ENCODE results near the gene PIK3R2. TPM values are rescaled to one million over a fixed set of nuclear protein-coding genes. Genes with fewer than 3 reads are reported as not detected.

Gene PIK3R2
- total RNA-seq, 1 donor from 2014 or later: 24.8 TPM

GRCh38 chr19:18190278-18190677 is 37.3 kb downstream of the PIK3R2 start:
- intact Hi-C loops (cut with DNase I): no loop called here
- Histone ChIP-seq H3K4me1 (peaks cover 25% of the 10 kb centered on the region), H3K27ac (no peak overlapping the region), H3K36me3 (no peaks in the 10 kb centered on the region), H3K4me3 (no peak overlapping the region), H3K27me3 (no peaks in the 10 kb centered on the region), H3K9me3 (no peaks in the 10 kb centered on the region)
- TF ChIP-seq POLR2A (IDR thresholded peaks at IDR 0.05): no peak
- TF ChIP-seq POLR2AphosphoS5 (IDR thresholded peaks at IDR 0.05; ENCODE audit: insufficient read depth in 1 of 2, low read depth in 1 of 2): no peak
- no peak for TF ChIP-seq CTCF (IDR thresholded peaks at IDR 0.05)
- no peak for DNase-seq (ENCODE audit: extremely low spot score in 2 of 2)

- Histone ChIP-seq H3K36me3 (peaks cover 0 to 6% of the 10 kb centered on the region in 2 donors), H3K27ac (peak overlapping the region; percentile 98), H3K9me3 (no peaks in the 10 kb centered on the region), H3K4me1 (peaks cover 25% of the 10 kb centered on the region), H3K27me3 (no peaks in the 10 kb centered on the region), H3K4me3 (peak overlapping the region; percentile 59 to 96)
- no peak for DNase-seq (ENCODE audit: extremely low spot score in 2 of 2)
- TF ChIP-seq POLR2AphosphoS5 (IDR thresholded peaks at IDR 0.05; ENCODE audit: insufficient read depth in 1 of 2, low read depth in 1 of 2) (no peak), CTCF (IDR thresholded peaks at IDR 0.05) (peak in 1 of 3 experiments; percentile 31)
- intact Hi-C loops (cut with DNase I): no loop called here
Measured at GRCh38 chr19:18191640-18192062, 38.7 kb downstream of the PIK3R2 start.

GRCh38 chr19:18192673-18193387 is 39.9 kb downstream of the PIK3R2 start, which contains the start of gene MPV17L2:
Gene MPV17L2 (plus strand): TSS chr19:18193218. CDS start chr19:18193282, 64 bp downstream.
- Histone ChIP-seq H3K4me3 (peak within 1 kb of the TSS; percentile 90 to 96), H3K27ac (peak within 1 kb of the TSS; percentile 98), H3K36me3 (peaks cover 0 to 14% of the 10 kb centered on the region in 2 donors), H3K4me1 (peaks cover 25% of the 10 kb centered on the region), H3K27me3 (no peaks in the 10 kb centered on the region), H3K9me3 (no peaks in the 10 kb centered on the region)
- peak; percentile 87 to 96 for TF ChIP-seq POLR2AphosphoS5 (IDR thresholded peaks at IDR 0.05; ENCODE audit: insufficient read depth in 1 of 2, low read depth in 1 of 2)
- TF ChIP-seq POLR2A (IDR thresholded peaks at IDR 0.05): peak in 1 of 2 donors; percentile 89
- no peak for TF ChIP-seq CTCF (IDR thresholded peaks at IDR 0.05)
- intact Hi-C loops (cut with DNase I): no loop called here
- peak; percentile 99 to 100 for DNase-seq (ENCODE audit: extremely low spot score in 2 of 2)

- H3K36me3 ChIP-seq: peaks cover 0 to 22% of the 10 kb centered on the region in 2 donors
- DNase-seq (ENCODE audit: extremely low spot score in 2 of 2): peak in 1 of 2 donors; percentile 95
- H3K27ac ChIP-seq: peak overlapping the region; percentile 84
Measured at GRCh38 chr19:18193388-18194180, 40.6 kb downstream of the PIK3R2 start.

More at GRCh38 chr19:18193388-18194180, 40.6 kb downstream of the PIK3R2 start:
- TF ChIP-seq CTCF (IDR thresholded peaks at IDR 0.05): no peak
- TF ChIP-seq POLR2A (IDR thresholded peaks at IDR 0.05): no peak
- TF ChIP-seq POLR2AphosphoS5 (IDR thresholded peaks at IDR 0.05; ENCODE audit: insufficient read depth in 1 of 2, low read depth in 1 of 2): no peak
- intact Hi-C loops (cut with DNase I): no loop called here
- Histone ChIP-seq H3K4me1 (peaks cover 25% of the 10 kb centered on the region), H3K27me3 (no peaks in the 10 kb centered on the region), H3K4me3 (peak overlapping the region; percentile 90 to 96), H3K9me3 (no peaks in the 10 kb centered on the region)
